Muscle layer of colon (tissue), 2 donors: ENCODE results near the gene SIAH3.

Experiments
- H3K27ac ChIP-seq: one replicate; pipeline ENCODE4 v1.7.0; 2013; ENCODE audit warnings: low read depth, mild to moderate bottlenecking, low read length, moderate library complexity
- H3K27me3 ChIP-seq, 2 donors: one replicate each; pipeline ENCODE4 v1.7.0; 2013; ENCODE audit warnings: low read length in 2 of 2, mild to moderate bottlenecking in 2 of 2; ENCODE audit not compliant: insufficient read depth in 2 of 2, control insufficient read depth in 1 of 2
- H3K36me3 ChIP-seq: one replicate; pipeline ENCODE4 v1.7.0; 2013; ENCODE audit warnings: mild to moderate bottlenecking, low read length; ENCODE audit not compliant: insufficient read depth
- H3K4me1 ChIP-seq: one replicate; pipeline ENCODE4 v1.7.0; 2013; ENCODE audit warnings: mild to moderate bottlenecking, low read length; ENCODE audit not compliant: insufficient read depth
- H3K4me3 ChIP-seq, 2 donors: one replicate each; pipeline ENCODE4 v1.7.0; 2013; ENCODE audit warnings: low read length in 2 of 2, low read depth in 1 of 2, mild to moderate bottlenecking in 1 of 2, moderate library complexity in 1 of 2
- H3K9ac ChIP-seq: one replicate; pipeline ENCODE4 v1.7.0; 2013; ENCODE audit warnings: low read length
- H3K9me3 ChIP-seq: one replicate; pipeline ENCODE4 v1.7.0; 2013; ENCODE audit warnings: mild to moderate bottlenecking, low read length
- donor health status: abdominal sarcoma.
- donor health status: Adenocarcinoma of cecum.

SIAH3 gene

GRCh38 chr13:45792827-45793303 lies 58.7 kb downstream of the SIAH3 start:
- H3K27ac ChIP-seq: no peak overlapping the region
- H3K9me3 ChIP-seq: no peaks in the 10 kb centered on the region
- H3K9ac ChIP-seq: no peak overlapping the region
- H3K27me3 ChIP-seq: no peaks in the 10 kb centered on the region
- H3K36me3 ChIP-seq: no peaks in the 10 kb centered on the region
- no peaks in the 10 kb centered on the region for H3K4me1 ChIP-seq
- no peak overlapping the region for H3K4me3 ChIP-seq

GRCh38 chr13:45788011-45788410 lies 63.5 kb downstream of the SIAH3 start:
- H3K36me3 ChIP-seq: no peaks in the 10 kb centered on the region
- H3K27ac ChIP-seq: no peak overlapping the region
- H3K9ac ChIP-seq: no peak overlapping the region
- H3K27me3 ChIP-seq: no peaks in the 10 kb centered on the region
- H3K4me3 ChIP-seq: no peak overlapping the region
- no peaks in the 10 kb centered on the region for H3K4me1 ChIP-seq
- H3K9me3 ChIP-seq: no peaks in the 10 kb centered on the region

GRCh38 chr13:45787346-45787745 lies 64.2 kb downstream of the SIAH3 start:
- Histone ChIP-seq H3K36me3 (no peaks in the 10 kb centered on the region), H3K4me1 (no peaks in the 10 kb centered on the region), H3K27me3 (no peaks in the 10 kb centered on the region), H3K4me3 (no peak overlapping the region), H3K9ac (no peak overlapping the region), H3K27ac (no peak overlapping the region), H3K9me3 (no peaks in the 10 kb centered on the region)

GRCh38 chr13:45786293-45786920 lies 65.1 kb downstream of the SIAH3 start:
- Histone ChIP-seq H3K36me3 (no peaks in the 10 kb centered on the region), H3K27ac (no peak overlapping the region), H3K27me3 (no peaks in the 10 kb centered on the region), H3K9ac (no peak overlapping the region), H3K4me1 (peaks cover 7% of the 10 kb centered on the region), H3K4me3 (no peak overlapping the region), H3K9me3 (no peaks in the 10 kb centered on the region)

GRCh38 chr13:45784755-45785675 lies 66.5 kb downstream of the SIAH3 start:
- H3K36me3 ChIP-seq: no peaks in the 10 kb centered on the region
- H3K9ac ChIP-seq: no peak overlapping the region
- H3K27ac ChIP-seq: no peak overlapping the region
- no peak overlapping the region for H3K4me3 ChIP-seq
- H3K4me1 ChIP-seq: peaks cover 11% of the 10 kb centered on the region
- no peaks in the 10 kb centered on the region for H3K27me3 ChIP-seq
- no peaks in the 10 kb centered on the region for H3K9me3 ChIP-seq

- Histone ChIP-seq H3K27ac (no peak overlapping the region), H3K4me3 (no peak overlapping the region), H3K27me3 (no peaks in the 10 kb centered on the region), H3K36me3 (no peaks in the 10 kb centered on the region), H3K9ac (no peak overlapping the region), H3K4me1 (peaks cover 11% of the 10 kb centered on the region), H3K9me3 (no peaks in the 10 kb centered on the region)
Measured at GRCh38 chr13:45783346-45784043, 68.1 kb downstream of the SIAH3 start.

- Histone ChIP-seq H3K9me3 (no peaks in the 10 kb centered on the region), H3K4me3 (no peak overlapping the region), H3K4me1 (peaks cover 11% of the 10 kb centered on the region), H3K36me3 (no peaks in the 10 kb centered on the region), H3K27ac (no peak overlapping the region), H3K9ac (no peak overlapping the region), H3K27me3 (no peaks in the 10 kb centered on the region)
Measured at GRCh38 chr13:45782327-45783045, 69.1 kb downstream of the SIAH3 start.

- no peak overlapping the region for H3K9ac ChIP-seq
Measured at GRCh38 chr13:45781553-45782326, 69.8 kb downstream of the SIAH3 start.

GRCh38 chr13:45779901-45780300 lies 71.7 kb downstream of the SIAH3 start:
- no peaks in the 10 kb centered on the region for H3K36me3 ChIP-seq
- peaks cover 11% of the 10 kb centered on the region for H3K4me1 ChIP-seq
- no peak overlapping the region for H3K4me3 ChIP-seq
- no peak overlapping the region for H3K27ac ChIP-seq
- no peak overlapping the region for H3K9ac ChIP-seq
- H3K27me3 ChIP-seq: no peaks in the 10 kb centered on the region
- no peaks in the 10 kb centered on the region for H3K9me3 ChIP-seq

More at GRCh38 chr13:45781553-45782326, 69.8 kb downstream of the SIAH3 start:
- Histone ChIP-seq H3K27me3 (no peaks in the 10 kb centered on the region), H3K4me1 (peaks cover 11% of the 10 kb centered on the region), H3K4me3 (no peak overlapping the region), H3K27ac (no peak overlapping the region), H3K36me3 (no peaks in the 10 kb centered on the region), H3K9me3 (no peaks in the 10 kb centered on the region)

- no peak overlapping the region for H3K9ac ChIP-seq
- H3K27me3 ChIP-seq: no peaks in the 10 kb centered on the region
- H3K36me3 ChIP-seq: no peaks in the 10 kb centered on the region
- H3K4me1 ChIP-seq: peaks cover 11% of the 10 kb centered on the region
- no peak overlapping the region for H3K4me3 ChIP-seq
- H3K27ac ChIP-seq: no peak overlapping the region
- H3K9me3 ChIP-seq: no peaks in the 10 kb centered on the region
Measured at GRCh38 chr13:45778882-45779281, 72.7 kb downstream of the SIAH3 start.
